Measurements from ENCODE around the gene SMAD1.
"Not testable (repeated sequence)": the region's sequence is repeated elsewhere in the genome, so short reads cannot be mapped to it uniquely, and the experiment has no call there.

The SMAD1 gene

DNA sequence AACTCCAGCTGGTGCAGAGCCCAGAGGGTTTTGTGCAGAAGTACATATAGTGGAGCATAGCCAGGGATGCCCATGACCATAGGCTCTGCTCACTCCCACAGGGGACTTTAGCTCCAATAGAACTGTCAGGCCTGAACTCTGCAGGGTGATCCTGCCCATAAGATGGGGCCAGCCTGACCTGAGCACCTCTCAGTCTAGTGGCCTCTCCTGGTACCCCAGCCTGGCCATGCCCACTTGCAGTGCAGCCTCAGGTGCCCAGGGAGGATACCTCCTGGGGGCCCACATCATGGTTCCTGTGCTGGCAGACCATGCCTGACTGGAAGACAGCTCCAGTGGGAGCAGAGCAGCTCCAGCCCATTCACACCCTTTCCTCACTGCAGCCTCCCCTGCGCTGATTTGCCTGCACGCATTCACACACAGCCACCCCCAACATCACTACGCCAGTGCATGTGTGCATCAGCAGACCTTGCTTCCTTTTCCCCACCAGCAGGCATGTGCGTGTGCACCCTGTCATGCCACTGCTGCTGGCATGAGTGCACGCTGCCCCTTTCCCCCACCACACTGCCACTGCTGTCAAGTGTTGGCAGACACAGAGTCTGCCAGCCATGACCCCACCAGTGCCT is 84.5 kb downstream of the SMAD1 start:
- Histone ChIP-seq H3K27ac (ENCODE audit: low read depth, low read length) (no peak overlapping the region), H3K27me3 (ENCODE audit: control insufficient read depth in 1 of 2, insufficient read depth in 2 of 2, low read length in 2 of 2) (no peaks in the 10 kb centered on the region), H3K9ac (ENCODE audit: low read length) (no peak overlapping the region), H3K9me3 (ENCODE audit: low read length) (no peaks in the 10 kb centered on the region), H3K4me3 (ENCODE audit: low read depth in 1 of 2, low read length in 2 of 2) (no peak overlapping the region), H3K4me1 (ENCODE audit: insufficient read depth, low read length) (no peaks in the 10 kb centered on the region), H3K36me3 (ENCODE audit: insufficient read depth, low read length) (no peaks in the 10 kb centered on the region)

DNA sequence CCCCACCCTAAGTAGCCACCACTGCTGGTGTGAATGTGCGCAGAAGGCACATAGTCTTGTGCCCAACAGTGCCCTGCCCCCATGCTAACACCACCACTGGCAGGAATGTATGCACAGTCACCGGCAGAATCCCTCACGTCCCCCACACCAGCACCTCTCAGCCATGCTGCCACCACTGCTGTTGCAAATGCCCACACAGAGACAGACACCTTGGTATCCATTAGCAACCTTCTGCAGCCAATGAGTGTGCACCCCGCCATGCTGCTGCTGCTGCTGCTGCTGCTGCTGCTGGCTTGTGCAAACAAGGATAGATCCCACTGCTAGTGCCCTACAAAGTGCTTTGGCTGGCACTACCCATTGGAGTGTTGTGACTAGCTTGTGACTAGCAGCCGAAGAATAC is 85.1 kb downstream of the SMAD1 start:
- Histone ChIP-seq H3K9ac (ENCODE audit: low read length) (no peak overlapping the region), H3K4me3 (ENCODE audit: low read depth in 1 of 2, low read length in 2 of 2) (no peak overlapping the region), H3K9me3 (ENCODE audit: low read length) (no peaks in the 10 kb centered on the region), H3K4me1 (ENCODE audit: insufficient read depth, low read length) (no peaks in the 10 kb centered on the region), H3K27me3 (ENCODE audit: control insufficient read depth in 1 of 2, insufficient read depth in 2 of 2, low read length in 2 of 2) (no peaks in the 10 kb centered on the region), H3K27ac (ENCODE audit: low read depth, low read length) (no peak overlapping the region), H3K36me3 (ENCODE audit: insufficient read depth, low read length) (no peaks in the 10 kb centered on the region)

DNA sequence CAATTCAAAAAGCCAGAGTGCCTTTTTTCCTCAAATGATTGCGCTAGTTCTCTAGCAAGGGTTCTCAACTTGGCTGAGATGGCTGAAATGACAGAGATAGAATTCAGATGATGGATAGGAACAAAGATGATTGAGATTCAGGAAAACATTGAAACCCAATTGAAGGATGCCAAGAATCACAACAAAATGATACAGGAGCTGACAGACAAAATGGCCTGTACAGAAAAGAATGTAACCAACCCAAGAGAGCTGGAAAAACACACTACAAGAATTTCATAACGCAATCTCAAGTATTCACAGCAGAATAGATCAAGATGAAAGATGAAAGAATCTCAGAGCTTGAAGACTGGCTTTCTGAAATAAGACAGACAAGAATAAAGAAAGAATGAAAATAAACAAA is 85.9 kb downstream of the SMAD1 start:
- Histone ChIP-seq H3K27ac (ENCODE audit: low read depth, low read length) (no peak overlapping the region), H3K4me1 (ENCODE audit: insufficient read depth, low read length) (no peaks in the 10 kb centered on the region), H3K4me3 (ENCODE audit: low read depth in 1 of 2, low read length in 2 of 2) (no peak overlapping the region), H3K9me3 (ENCODE audit: low read length) (no peaks in the 10 kb centered on the region), H3K9ac (ENCODE audit: low read length) (no peak overlapping the region), H3K36me3 (ENCODE audit: insufficient read depth, low read length) (no peaks in the 10 kb centered on the region), H3K27me3 (ENCODE audit: control insufficient read depth in 1 of 2, insufficient read depth in 2 of 2, low read length in 2 of 2) (no peaks in the 10 kb centered on the region)

DNA sequence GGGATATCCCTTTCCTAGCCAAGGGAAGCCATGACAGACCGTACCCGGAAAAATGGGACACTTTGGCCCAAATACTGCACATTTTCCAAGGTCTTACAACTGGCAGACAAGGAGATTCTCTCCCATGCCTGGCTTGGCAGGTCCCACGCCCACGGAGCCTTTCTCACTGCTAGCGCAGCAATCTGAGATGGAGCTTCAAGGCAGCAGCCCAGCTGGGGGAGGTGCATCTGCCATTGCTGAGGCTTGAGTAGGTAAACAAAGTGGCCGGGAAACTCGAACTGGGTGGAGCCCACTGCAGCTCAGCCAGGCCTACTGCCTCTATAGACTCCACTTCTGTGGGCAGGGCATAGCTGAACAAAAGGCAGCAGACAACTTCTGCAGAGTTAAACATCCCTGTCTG is 92.9 kb downstream of the SMAD1 start:
- H3K9ac ChIP-seq (ENCODE audit: low read length); H3K27ac ChIP-seq (ENCODE audit: low read depth, low read length); H3K4me3 ChIP-seq (ENCODE audit: low read depth in 1 of 2, low read length in 2 of 2); H3K4me1 ChIP-seq (ENCODE audit: insufficient read depth, low read length); H3K9me3 ChIP-seq (ENCODE audit: low read length); H3K36me3 ChIP-seq (ENCODE audit: insufficient read depth, low read length); H3K27me3 ChIP-seq (ENCODE audit: control insufficient read depth in 1 of 2, insufficient read depth in 2 of 2, low read length in 2 of 2): not testable (repeated sequence)

DNA sequence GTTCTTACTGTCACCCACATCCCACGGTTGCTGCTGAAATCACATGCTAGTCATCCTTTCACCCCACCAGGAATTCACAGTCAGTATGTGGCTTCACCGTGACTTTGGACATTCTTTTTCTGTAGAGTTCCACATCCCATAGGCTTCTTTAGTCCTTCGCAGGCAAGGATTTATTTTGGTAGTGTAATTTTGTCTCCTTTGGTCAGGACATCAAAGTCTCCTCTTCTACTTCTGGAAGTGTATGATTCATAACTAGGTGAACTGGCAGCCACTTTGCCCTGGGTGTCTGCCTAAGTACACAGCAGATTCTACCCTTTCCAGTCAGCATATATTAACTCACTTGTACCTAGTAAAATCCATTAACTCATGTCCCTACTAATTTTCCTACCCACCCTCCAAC is 99.3 kb downstream of the SMAD1 start:
- H3K27me3 ChIP-seq (ENCODE audit: control insufficient read depth in 1 of 2, insufficient read depth in 2 of 2, low read length in 2 of 2) = no peaks in the 10 kb centered on the region
- no peaks in the 10 kb centered on the region for H3K9me3 ChIP-seq (ENCODE audit: low read length)
- H3K27ac ChIP-seq (ENCODE audit: low read depth, low read length) = no peak overlapping the region
- no peaks in the 10 kb centered on the region for H3K4me1 ChIP-seq (ENCODE audit: insufficient read depth, low read length)
- no peak overlapping the region for H3K9ac ChIP-seq (ENCODE audit: low read length)
- H3K36me3 ChIP-seq (ENCODE audit: insufficient read depth, low read length) = no peaks in the 10 kb centered on the region
- H3K4me3 ChIP-seq (ENCODE audit: low read depth in 1 of 2, low read length in 2 of 2) = no peak overlapping the region

DNA sequence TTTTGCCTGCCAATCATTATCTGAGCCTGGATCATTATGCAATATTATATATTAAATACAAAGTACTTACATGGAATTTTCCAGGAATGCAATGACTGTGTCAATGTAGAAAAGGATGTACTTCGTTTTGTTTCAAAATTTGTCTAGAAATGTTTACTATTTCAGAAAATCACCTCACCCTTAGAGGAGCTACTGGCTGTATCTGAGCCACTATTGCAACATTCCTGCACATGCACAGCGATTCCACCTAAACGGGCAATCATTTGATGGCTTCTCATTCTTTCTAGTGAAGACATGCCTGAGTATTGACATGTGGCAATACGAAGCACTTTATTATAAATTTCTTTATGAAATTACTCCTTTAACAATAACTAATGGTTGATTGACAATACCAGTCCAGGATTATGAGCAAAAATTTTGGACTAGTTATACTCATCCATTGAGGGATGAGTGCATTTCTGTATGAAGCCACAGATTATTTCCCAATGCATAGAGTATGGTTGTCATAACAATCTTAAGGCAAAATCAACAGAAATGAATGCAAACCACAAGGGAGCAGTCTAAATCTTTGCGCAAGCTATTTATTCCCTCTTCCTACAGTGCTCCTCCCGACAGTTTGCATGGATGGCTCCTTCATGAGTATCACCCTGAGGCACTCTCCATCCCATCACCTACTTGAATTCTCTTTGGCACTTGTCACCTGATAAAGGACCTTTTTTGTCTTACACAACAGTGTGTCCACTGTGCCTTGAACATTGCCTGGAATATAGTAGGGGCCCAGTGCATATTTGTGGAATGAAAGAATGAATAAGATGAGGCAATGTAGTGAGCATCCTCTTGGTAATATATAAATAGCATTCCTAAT is 101.8 kb downstream of the SMAD1 start:
- Histone ChIP-seq H3K4me3 (ENCODE audit: low read depth in 1 of 2, low read length in 2 of 2) (no peak overlapping the region), H3K27me3 (ENCODE audit: control insufficient read depth in 1 of 2, insufficient read depth in 2 of 2, low read length in 2 of 2) (no peaks in the 10 kb centered on the region), H3K9me3 (ENCODE audit: low read length) (no peaks in the 10 kb centered on the region), H3K9ac (ENCODE audit: low read length) (no peak overlapping the region), H3K36me3 (ENCODE audit: insufficient read depth, low read length) (no peaks in the 10 kb centered on the region), H3K4me1 (ENCODE audit: insufficient read depth, low read length) (no peaks in the 10 kb centered on the region), H3K27ac (ENCODE audit: low read depth, low read length) (no peak overlapping the region)

DNA sequence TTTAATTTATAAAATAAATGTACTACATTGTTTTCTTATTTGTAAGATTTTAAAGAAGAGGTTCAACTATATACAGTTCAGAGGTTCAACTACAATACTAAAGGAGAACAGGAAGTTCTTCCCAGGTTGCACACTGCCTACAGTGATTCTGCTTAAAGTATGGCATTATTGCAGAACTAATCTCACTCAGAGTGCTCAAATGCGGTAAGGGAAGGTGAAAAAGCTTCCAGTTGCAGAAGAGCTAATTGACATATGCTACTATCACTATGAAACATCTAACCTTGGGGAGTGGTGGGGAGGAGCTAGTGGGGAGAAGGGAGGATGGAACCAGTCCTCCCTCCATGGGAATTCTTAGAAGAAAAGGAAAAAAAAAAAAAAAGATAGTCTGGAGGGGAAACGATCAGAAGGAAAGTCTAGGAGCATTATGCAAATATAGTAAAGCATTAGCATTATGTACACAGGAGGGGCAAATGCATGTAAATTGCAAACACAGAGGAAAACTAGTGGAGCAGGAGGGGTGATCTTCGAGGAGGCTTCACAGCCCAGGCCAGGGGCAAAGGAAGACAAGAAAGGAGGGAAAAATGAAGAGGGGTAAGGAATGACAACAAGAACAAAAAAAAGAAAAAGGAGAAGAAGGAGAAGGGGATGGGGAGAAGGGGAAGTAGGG is 105.6 kb downstream of the SMAD1 start:
- H3K4me3 ChIP-seq (ENCODE audit: low read depth in 1 of 2, low read length in 2 of 2) = no peak overlapping the region
- H3K9me3 ChIP-seq (ENCODE audit: low read length) = no peaks in the 10 kb centered on the region
- H3K4me1 ChIP-seq (ENCODE audit: insufficient read depth, low read length) = no peaks in the 10 kb centered on the region
- no peaks in the 10 kb centered on the region for H3K36me3 ChIP-seq (ENCODE audit: insufficient read depth, low read length)
- no peak overlapping the region for H3K9ac ChIP-seq (ENCODE audit: low read length)
- no peaks in the 10 kb centered on the region for H3K27me3 ChIP-seq (ENCODE audit: control insufficient read depth in 1 of 2, insufficient read depth in 2 of 2, low read length in 2 of 2)
- H3K27ac ChIP-seq (ENCODE audit: low read depth, low read length) = no peak overlapping the region

DNA sequence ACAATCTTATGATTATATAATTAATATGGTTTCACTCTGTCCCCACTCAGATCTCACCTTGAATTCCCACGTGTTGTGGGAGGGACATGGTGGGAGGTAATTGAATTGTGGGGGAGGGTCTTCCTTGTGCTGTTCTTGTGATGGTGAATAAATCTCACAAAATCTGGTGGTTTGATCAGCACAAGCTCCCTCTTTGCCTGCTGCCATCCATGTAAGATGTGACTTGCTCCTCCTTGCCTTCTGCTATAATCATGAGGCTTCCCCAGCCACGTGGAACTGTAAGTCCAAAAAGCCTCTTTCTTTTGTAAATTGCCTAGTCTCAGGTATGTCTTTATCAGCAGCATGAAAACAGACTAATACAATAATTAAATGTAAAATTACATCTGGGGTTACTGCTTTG is 107.7 kb downstream of the SMAD1 start:
- H3K27ac ChIP-seq (ENCODE audit: low read depth, low read length); H3K36me3 ChIP-seq (ENCODE audit: insufficient read depth, low read length); H3K4me1 ChIP-seq (ENCODE audit: insufficient read depth, low read length); H3K27me3 ChIP-seq (ENCODE audit: control insufficient read depth in 1 of 2, insufficient read depth in 2 of 2, low read length in 2 of 2); H3K9ac ChIP-seq (ENCODE audit: low read length); H3K4me3 ChIP-seq (ENCODE audit: low read depth in 1 of 2, low read length in 2 of 2); H3K9me3 ChIP-seq (ENCODE audit: low read length): not testable (repeated sequence)

DNA sequence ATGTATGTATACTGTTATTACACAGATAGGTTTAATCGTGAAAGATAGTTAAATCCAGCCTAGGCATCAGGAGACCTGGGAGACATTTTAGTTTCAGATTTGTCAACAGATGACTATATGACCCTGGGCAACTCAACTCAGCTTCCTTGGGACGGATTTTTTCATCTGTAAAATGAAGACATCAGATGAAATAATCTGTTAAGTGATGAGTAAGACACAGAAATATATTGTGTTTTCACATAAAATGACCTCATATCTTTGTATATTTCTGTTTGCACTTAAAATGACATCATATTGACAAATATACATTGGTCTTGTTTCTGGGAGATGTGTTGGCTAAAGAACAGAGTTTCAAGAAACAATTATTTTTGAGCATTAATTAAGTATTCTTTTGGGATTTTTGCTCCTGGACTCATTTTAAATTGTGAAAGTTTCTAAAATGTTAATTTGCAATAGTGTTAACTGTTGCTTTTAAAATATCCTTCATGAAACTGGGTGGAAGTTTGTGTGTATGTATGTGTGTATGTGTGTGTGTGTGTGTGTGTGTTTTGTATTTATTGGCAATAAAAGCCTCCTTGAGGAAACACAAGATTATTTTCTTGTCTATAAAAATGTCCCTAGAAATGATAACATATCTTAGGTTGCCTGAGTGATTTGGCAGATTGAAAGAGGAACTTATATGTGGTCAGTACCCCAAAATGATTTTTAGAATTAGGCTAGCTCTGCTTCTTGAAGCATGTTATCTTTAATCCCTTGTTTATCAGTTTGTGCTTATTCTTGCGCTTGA is 108.5 kb downstream of the SMAD1 start:
- H3K27me3 ChIP-seq (ENCODE audit: control insufficient read depth in 1 of 2, insufficient read depth in 2 of 2, low read length in 2 of 2) = no peaks in the 10 kb centered on the region
- H3K9me3 ChIP-seq (ENCODE audit: low read length) = no peaks in the 10 kb centered on the region
- H3K27ac ChIP-seq (ENCODE audit: low read depth, low read length) = no peak overlapping the region
- no peak overlapping the region for H3K4me3 ChIP-seq (ENCODE audit: low read depth in 1 of 2, low read length in 2 of 2)
- H3K36me3 ChIP-seq (ENCODE audit: insufficient read depth, low read length) = no peaks in the 10 kb centered on the region
- no peaks in the 10 kb centered on the region for H3K4me1 ChIP-seq (ENCODE audit: insufficient read depth, low read length)
- H3K9ac ChIP-seq (ENCODE audit: low read length) = no peak overlapping the region

DNA sequence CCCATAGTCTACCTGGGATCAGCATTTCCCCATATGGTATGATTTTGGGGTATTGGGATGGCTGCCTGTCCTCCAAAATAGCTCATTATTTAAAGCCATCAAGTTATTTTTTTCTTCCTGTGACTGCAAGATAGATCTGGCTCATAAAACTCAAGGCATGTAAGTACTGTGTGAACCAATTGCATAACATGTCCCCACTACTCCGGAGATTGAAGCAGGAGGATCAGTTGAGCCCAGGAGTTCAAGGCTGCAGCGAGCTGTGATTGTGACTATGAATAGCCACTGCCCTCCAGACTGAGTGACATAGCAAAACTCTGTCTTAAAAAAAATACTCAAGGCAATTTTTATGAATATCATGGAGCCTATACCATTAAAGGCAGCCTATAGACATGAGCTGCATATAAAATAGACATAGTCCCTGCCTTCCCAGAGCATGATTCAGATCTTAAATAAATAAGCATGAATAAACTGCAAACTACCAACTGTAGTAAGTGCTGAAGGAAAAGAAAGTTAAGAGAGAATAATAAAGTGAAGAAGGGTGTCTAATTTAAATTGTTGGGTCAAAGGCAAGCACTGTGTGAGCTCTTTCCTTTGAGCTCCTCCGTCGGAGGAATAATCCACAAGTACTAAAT is 120.6 kb downstream of the SMAD1 start:
- no peaks in the 10 kb centered on the region for H3K27me3 ChIP-seq (ENCODE audit: control insufficient read depth in 1 of 2, insufficient read depth in 2 of 2, low read length in 2 of 2)
- H3K9me3 ChIP-seq (ENCODE audit: low read length) = no peaks in the 10 kb centered on the region
- H3K9ac ChIP-seq (ENCODE audit: low read length) = no peak overlapping the region
- H3K4me3 ChIP-seq (ENCODE audit: low read depth in 1 of 2, low read length in 2 of 2) = no peak overlapping the region
- H3K4me1 ChIP-seq (ENCODE audit: insufficient read depth, low read length) = no peaks in the 10 kb centered on the region
- no peaks in the 10 kb centered on the region for H3K36me3 ChIP-seq (ENCODE audit: insufficient read depth, low read length)
- no peak overlapping the region for H3K27ac ChIP-seq (ENCODE audit: low read depth, low read length)

DNA sequence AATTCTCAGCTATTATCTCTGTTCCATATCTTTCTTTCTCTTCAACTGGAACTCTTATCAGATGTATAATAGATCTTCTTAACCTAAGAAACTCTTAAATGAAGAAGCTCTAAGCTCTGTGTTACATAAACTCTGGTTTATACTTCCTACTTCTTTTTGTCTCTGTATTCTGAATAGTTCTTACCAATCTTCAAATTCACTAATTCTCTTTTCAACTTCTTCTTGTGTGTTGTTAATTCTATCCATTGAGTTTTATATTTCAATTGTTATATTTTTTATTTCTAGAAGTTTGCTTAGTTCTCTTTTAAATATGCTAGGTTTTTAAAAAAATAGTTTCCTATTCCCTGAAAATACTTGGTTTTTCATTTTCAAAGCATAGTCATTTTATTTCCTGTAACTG is 124.3 kb downstream of the SMAD1 start:
- Histone ChIP-seq H3K36me3 (ENCODE audit: insufficient read depth, low read length) (no peaks in the 10 kb centered on the region), H3K27ac (ENCODE audit: low read depth, low read length) (no peak overlapping the region), H3K4me3 (ENCODE audit: low read depth in 1 of 2, low read length in 2 of 2) (no peak overlapping the region), H3K9ac (ENCODE audit: low read length) (no peak overlapping the region), H3K9me3 (ENCODE audit: low read length) (no peaks in the 10 kb centered on the region), H3K4me1 (ENCODE audit: insufficient read depth, low read length) (no peaks in the 10 kb centered on the region), H3K27me3 (ENCODE audit: control insufficient read depth in 1 of 2, insufficient read depth in 2 of 2, low read length in 2 of 2) (no peaks in the 10 kb centered on the region)

Data from muscle layer of colon (tissue), 2 donors.